SH-SY5Y (cell line): ENCODE measurements around the gene DOK3.

Source experiments
- GATA2 ChIP-seq: IDR thresholded peaks from 2 replicates; pipeline ENCODE4 v1.6.1; 2011; ENCODE audit warnings: mild to moderate bottlenecking, low read depth, low read length
- GATA3 ChIP-seq: IDR thresholded peaks from 2 replicates; pipeline ENCODE4 v1.6.1; 2011; ENCODE audit warnings: low read depth, mild to moderate bottlenecking, low read length, moderate library complexity

- TF ChIP-seq GATA2 (no peak), GATA3 (no peak)
These were observed 40.7 kb downstream of the DOK3 start for GRCh38 chr5:177468685-177469628.
